BJ (cell line): ENCODE data around the gene C1orf105. TPM values are rescaled to one million over a fixed set of nuclear protein-coding genes. Genes with fewer than 3 reads are reported as not detected.

Experiments used
- CTCF ChIA-PET: fragments of 350-600 bp; formaldehyde crosslinking; extraction: SDS; loops from one replicate; lab custom pipeline; 2021; ENCODE audit warnings: antibody characterized with exemption, inconsistent platforms; lab: Yijun Ruan, JAX
- POLR2A ChIA-PET: fragments of 300-600 bp; sonication (Branson Sonifier 250); formaldehyde crosslinking; extraction: SDS; loops from one replicate; lab custom pipeline; 2021; ENCODE audit warnings: antibody characterized with exemption; lab: Charles Lee
- DNase-seq: peaks from one replicate; pipeline ENCODE4 v3.0.0-alpha.2; 2011; ENCODE audit warnings: low read depth
- H3K27me3 ChIP-seq: 2 replicates; pipeline ENCODE4 v1.6.0; 2011; ENCODE audit warnings: low read length; ENCODE audit not compliant: control insufficient read depth, insufficient read depth
- H3K36me3 ChIP-seq: 2 replicates; pipeline ENCODE4 v1.5.1; 2011; ENCODE audit warnings: low read length; ENCODE audit not compliant: control insufficient read depth, insufficient read depth
- H3K4me3 ChIP-seq: 2 replicates; pipeline ENCODE4 v1.5.1; 2011; ENCODE audit warnings: low read depth, mild to moderate bottlenecking, control low read depth, low read length
- CTCF ChIP-seq: IDR thresholded peaks from 2 replicates; pipeline ENCODE4 v1.5.1; 2011; ENCODE audit warnings: low read depth, mild to moderate bottlenecking, control low read depth, inconsistent platforms, low read length, moderate library complexity; ENCODE audit not compliant: insufficient read depth
- polyA plus RNA-seq: library from polyadenylated mRNA; depleted of rRNA; stranded (reverse); fragments of >200 nt; gene quantifications from 2 replicates; pipeline ENCODE4 v1.2.3, GENCODE V29; 2011

The C1orf105 gene
- polyA plus RNA-seq, 1 experiment: not detected

GRCh38 chr1:172395576-172395975, 24.9 kb upstream of the C1orf105 start:
- ChIA-PET CTCF (interaction anchor here (0.7 to 1.5 kb wide), 4 partner anchors 10 to 356 kb away, joined by 3 to 4 read pairs (median 3); no protein-coding TSS in a partner anchor), POLR2A (no interaction called here)
- DNase-seq: no peak
- Histone ChIP-seq H3K27me3 (no peaks in the 10 kb centered on the region), H3K36me3 (no peaks in the 10 kb centered on the region), H3K4me3 (no peak overlapping the region)
- no peak for TF ChIP-seq CTCF

- no peak for TF ChIP-seq CTCF
- CTCF ChIA-PET: no interaction called here
- DNase-seq: no peak
- POLR2A ChIA-PET: interaction anchor here (0.9 kb wide), 1 partner anchor 248 kb away, joined by 4 read pairs; no protein-coding TSS in a partner anchor
- Histone ChIP-seq H3K36me3 (no peaks in the 10 kb centered on the region), H3K27me3 (no peaks in the 10 kb centered on the region), H3K4me3 (no peak overlapping the region)
Observed at GRCh38 chr1:172397221-172397620, 23.3 kb upstream of the C1orf105 start.

GRCh38 chr1:172397633-172398032, 22.9 kb upstream of the C1orf105 start:
- H3K4me3 ChIP-seq: no peak overlapping the region
- ChIA-PET POLR2A (interaction anchor here (0.9 kb wide), 1 partner anchor 248 kb away, joined by 4 read pairs; no protein-coding TSS in a partner anchor), CTCF (interaction anchor here (0.6 to 1.3 kb wide), 3 partner anchors 20 to 293 kb away, joined by 3 to 4 read pairs (median 4); no protein-coding TSS in a partner anchor)
- no peaks in the 10 kb centered on the region for H3K27me3 ChIP-seq
- DNase-seq: no peak
- no peaks in the 10 kb centered on the region for H3K36me3 ChIP-seq
- TF ChIP-seq CTCF: no peak

- no peaks in the 10 kb centered on the region for H3K27me3 ChIP-seq
- DNase-seq: no peak
- no peak for TF ChIP-seq CTCF
- H3K36me3 ChIP-seq: no peaks in the 10 kb centered on the region
- CTCF ChIA-PET: interaction anchor here (0.6 to 3.4 kb wide), 6 partner anchors 19 to 395 kb away, joined by 3 to 25 read pairs (median 4); no protein-coding TSS in a partner anchor
- H3K4me3 ChIP-seq: no peak overlapping the region
- POLR2A ChIA-PET: interaction anchor here (0.9 kb wide), 1 partner anchor 249 kb away, joined by 4 read pairs; no protein-coding TSS in a partner anchor
Observed at GRCh38 chr1:172398193-172398592, 22.3 kb upstream of the C1orf105 start.

- no peaks in the 10 kb centered on the region for H3K27me3 ChIP-seq
- CTCF ChIA-PET: interaction anchor here (0.5 to 3.4 kb wide), 27 partner anchors 8 to 1710 kb away, joined by 3 to 25 read pairs (median 4); no protein-coding TSS in a partner anchor
- H3K36me3 ChIP-seq: no peaks in the 10 kb centered on the region
- POLR2A ChIA-PET: interaction anchor here (0.6 to 1.0 kb wide), 5 partner anchors 16 to 399 kb away, joined by 3 to 7 read pairs (median 4); no protein-coding TSS in a partner anchor
- peak; percentile 94 for DNase-seq
- peak; percentile 36 for TF ChIP-seq CTCF
- no peak overlapping the region for H3K4me3 ChIP-seq
Observed at GRCh38 chr1:172398970-172399755, 21.3 kb upstream of the C1orf105 start.
